GM20000 (cell line): Measurements from ENCODE around the gene DEDD2.
A peak's percentile ranks its signal among the peaks of the same experiment; 100 is the strongest.

Experiments
- DNase-seq: peaks from one replicate; pipeline ENCODE4 v3.0.0; 2012; ENCODE audit warnings: low spot score
- CTCF ChIP-seq: IDR thresholded peaks from 2 replicates; pipeline ENCODE4 v1.5.1; 2012; ENCODE audit warnings: mild to moderate bottlenecking, control low read depth; ENCODE audit errors: extremely low read depth, missing control alignments

The DEDD2 gene

GRCh38 chr19:42177686-42178019, 39.8 kb downstream of the DEDD2 start:
- TF ChIP-seq CTCF = no peak
- DNase-seq = no peak

- TF ChIP-seq CTCF = peak; percentile 28
- DNase-seq = peak; percentile 86
Observed at GRCh38 chr19:42176990-42177685, 40.3 kb downstream of the DEDD2 start.

- DNase-seq = no peak
- no peak for TF ChIP-seq CTCF
Observed at GRCh38 chr19:42176649-42176989, 40.9 kb downstream of the DEDD2 start.

GRCh38 chr19:42175952-42176648, 41.4 kb downstream of the DEDD2 start:
- no peak for DNase-seq
- TF ChIP-seq CTCF = no peak

GRCh38 chr19:42174958-42175734, 42.3 kb downstream of the DEDD2 start:
- no peak for TF ChIP-seq CTCF
- no peak for DNase-seq

GRCh38 chr19:42174188-42174587, 43.3 kb downstream of the DEDD2 start:
- no peak for TF ChIP-seq CTCF
- no peak for DNase-seq

- TF ChIP-seq CTCF = no peak
- DNase-seq = no peak
Observed at GRCh38 chr19:42173695-42174094, 43.8 kb downstream of the DEDD2 start.
